ENCODE measurements around the gene ZNF385B.
"Not testable (repeated sequence)": the region's sequence is repeated elsewhere in the genome, so short reads cannot be mapped to it uniquely, and the experiment has no call there.

ZNF385B gene

DNA sequence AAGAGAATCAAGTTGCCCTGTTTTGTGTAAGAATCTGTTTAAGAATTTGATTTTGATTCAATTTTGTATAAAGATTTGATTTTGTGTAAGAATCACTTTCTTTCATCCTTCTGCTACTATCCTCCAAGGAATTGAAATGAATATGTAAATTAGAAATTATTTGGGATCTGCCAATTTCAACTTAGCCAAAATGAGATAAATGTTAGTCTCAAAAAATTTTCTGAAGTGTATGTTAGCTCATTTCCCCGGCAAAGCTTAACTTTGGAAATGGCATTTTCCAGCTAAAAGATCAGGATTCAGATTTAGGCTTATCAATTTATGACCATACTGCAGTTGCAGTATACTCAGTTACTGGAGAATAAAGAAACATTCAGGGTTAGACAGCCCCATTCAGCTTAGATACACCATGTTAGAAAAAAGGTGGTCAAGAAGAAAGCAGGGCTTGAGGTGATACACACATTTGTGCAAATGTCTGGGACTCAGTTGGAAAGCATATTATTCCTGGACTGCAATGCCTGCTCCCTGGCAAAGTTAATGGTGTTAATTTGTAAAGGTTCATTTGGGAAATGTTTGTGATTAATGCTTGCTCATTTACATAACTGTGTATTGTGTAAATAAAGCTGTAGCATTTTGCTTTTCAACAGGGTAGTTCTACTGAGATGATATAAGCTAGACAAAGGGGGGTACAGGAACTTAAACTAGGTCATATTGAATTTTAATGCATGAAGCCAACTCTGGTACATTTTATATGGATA lies 349.0 kb downstream of the ZNF385B start:
- no peak for DNase-seq (ENCODE audit: low read depth, low spot score)

DNA sequence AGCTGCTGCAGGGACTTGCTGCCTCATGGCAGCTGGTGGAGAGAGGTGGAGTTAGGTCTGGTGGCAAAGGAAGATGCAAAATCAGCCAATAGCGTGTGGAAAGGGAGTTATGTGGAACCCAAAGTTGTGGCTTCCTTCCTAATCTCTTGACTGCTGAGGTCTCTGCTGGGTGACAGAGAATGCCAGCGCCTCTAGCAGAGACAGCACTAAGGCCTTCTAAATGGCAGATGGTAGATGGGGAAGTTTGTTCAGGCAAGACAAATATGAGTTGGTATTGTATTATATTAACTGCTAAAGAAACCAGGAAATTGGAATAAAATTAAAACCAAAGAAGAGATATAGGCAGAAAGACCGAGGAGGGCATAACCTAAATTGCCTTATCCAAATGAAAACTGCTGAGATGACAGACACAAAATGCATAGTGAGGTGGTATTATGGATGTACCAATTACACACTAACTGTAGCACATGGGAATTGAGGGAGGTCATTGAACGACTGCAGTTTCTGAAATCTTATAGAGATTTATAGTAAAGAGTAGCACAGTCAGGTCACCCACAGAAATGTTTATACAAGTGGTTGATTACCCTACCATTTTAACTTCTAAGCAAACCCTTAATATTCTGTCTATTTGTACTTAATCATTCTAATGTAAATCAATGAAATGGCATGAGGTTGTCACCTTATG lies 350.2 kb downstream of the ZNF385B start:
- DNase-seq (ENCODE audit: low read depth, low spot score) = no peak

- DNase-seq (ENCODE audit: low read depth, low spot score) = no peak
These were observed 366.1 kb downstream of the ZNF385B start for GRCh38 chr2:179495315-179495714.

- no peak for DNase-seq (ENCODE audit: low read depth, low spot score)
These were observed 372.8 kb downstream of the ZNF385B start for GRCh38 chr2:179488563-179488962.

GRCh38 chr2:179487010-179487731 lies 374.2 kb downstream of the ZNF385B start:
- peak; percentile 9 for DNase-seq (ENCODE audit: low read depth, low spot score)

GRCh38 chr2:179483131-179483530 lies 378.3 kb downstream of the ZNF385B start:
- DNase-seq (ENCODE audit: low read depth, low spot score) = no peak

DNA sequence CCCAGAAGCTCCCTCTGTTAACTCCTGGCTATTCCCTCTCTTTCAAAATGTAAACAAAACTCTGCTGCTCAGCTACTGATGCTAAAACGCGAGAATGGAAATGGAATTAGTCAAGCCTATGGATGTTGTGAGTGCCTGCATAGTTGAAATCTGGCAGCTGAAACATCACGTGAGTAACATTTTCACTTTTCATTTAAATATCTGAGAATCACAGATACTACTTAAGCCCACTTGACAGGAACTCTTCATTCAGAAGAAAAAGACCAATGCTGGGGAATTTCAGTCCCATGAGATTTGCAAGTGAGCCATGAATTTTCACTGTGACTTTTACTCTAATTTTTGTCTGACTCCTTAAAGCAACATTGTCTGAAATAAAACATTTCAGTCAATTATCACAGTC lies 381.5 kb downstream of the ZNF385B start:
- DNase-seq (ENCODE audit: low read depth, low spot score) = no peak

DNA sequence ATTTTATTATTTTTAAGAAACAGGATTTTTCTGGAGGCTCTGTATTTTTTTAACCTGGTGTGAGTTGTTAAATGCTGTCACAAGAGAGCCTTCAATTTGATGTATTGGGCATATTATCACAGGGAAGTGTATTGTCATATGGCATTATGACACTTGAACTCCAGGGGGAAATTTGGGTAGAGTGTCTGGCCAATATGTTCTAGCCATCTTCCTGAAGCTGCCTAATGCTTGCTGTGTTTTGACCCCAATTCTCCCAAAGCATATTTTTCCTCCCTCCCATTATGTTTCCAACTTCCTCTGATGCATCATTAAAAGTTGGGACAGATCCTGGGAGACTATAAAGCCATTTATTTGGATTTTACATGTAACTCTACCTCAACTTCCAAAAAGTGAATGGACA lies 382.6 kb downstream of the ZNF385B start:
- no peak for DNase-seq (ENCODE audit: low read depth, low spot score)

GRCh38 chr2:179470992-179471391 lies 390.4 kb downstream of the ZNF385B start:
- no peak for DNase-seq (ENCODE audit: low read depth, low spot score)

- DNase-seq (ENCODE audit: low read depth, low spot score) = no peak
These were observed 391.3 kb downstream of the ZNF385B start for GRCh38 chr2:179470089-179470488.

DNA sequence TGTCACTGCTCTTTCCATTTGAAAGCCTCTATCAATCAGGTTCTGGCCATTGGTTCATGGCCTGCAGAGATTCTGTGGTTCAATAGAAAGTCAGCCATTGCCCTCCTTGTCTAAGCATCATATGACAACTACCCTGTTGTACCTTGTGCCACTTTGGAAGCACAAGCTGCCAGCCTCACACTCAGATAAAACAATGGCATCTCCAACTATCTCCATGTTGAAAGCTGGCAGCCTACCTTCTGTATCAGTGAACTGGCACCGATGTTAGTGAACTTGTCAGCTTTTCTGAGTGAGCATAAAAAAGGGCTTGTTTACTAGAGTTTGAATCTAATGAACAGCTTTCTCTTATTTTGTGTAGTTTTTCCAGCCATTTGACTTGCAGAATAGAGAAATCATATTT lies 393.5 kb downstream of the ZNF385B start:
- DNase-seq (ENCODE audit: low read depth, low spot score) = no peak

DNA sequence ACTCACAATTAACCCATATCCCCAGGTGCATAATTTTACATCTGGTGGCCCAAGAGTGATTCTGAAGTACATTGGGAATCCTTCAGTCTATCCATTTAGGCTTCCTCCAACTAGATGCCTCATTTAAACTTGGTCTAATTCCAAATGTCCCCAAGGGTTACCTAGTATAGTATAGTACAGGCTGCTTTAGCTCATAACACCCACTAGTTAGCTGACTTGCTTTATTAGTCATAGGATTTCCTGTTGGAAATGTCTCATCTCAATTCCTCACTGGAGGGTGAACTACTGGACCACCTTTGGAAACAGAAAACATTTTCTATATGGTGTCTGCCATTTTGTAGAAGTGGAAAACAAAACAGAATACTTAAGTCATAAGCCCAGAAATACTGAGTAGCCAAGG lies 394.3 kb downstream of the ZNF385B start:
- DNase-seq (ENCODE audit: low read depth, low spot score) = no peak

- no peak for DNase-seq (ENCODE audit: low read depth, low spot score)
These were observed 400.0 kb downstream of the ZNF385B start for GRCh38 chr2:179461420-179461819.

- DNase-seq (ENCODE audit: low read depth, low spot score) = peak; percentile 87
These were observed 401.1 kb downstream of the ZNF385B start for GRCh38 chr2:179460181-179460929.

DNA sequence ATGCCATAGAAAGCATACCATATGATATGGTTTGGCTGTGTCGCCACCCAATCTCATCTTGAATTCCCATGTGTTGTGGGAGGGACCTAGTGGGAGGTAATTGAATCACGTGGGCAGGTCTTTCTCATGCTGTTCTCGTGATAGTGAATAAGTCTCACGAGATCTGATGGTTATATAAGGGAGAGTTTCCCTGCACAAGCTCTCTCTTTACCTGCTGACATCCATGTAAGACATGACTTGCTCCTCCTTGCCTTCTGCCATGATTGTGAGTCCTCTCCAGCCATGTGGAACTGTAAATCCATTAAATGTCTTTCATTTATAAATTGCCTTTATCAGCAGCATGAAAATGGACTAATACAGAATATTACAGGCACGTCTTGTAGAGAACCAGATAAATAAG lies 403.3 kb downstream of the ZNF385B start:
- not testable (repeated sequence) for DNase-seq (ENCODE audit: low read depth, low spot score)

- DNase-seq (ENCODE audit: low read depth, low spot score) = no peak
These were observed 405.6 kb downstream of the ZNF385B start for GRCh38 chr2:179455824-179456223.

- no peak for DNase-seq (ENCODE audit: low read depth, low spot score)
These were observed 406.3 kb downstream of the ZNF385B start for GRCh38 chr2:179455172-179455524.

GRCh38 chr2:179454443-179455171 lies 406.8 kb downstream of the ZNF385B start:
- peak; percentile 77 for DNase-seq (ENCODE audit: low read depth, low spot score)

GRCh38 chr2:179449010-179449409 lies 412.4 kb downstream of the ZNF385B start:
- DNase-seq (ENCODE audit: low read depth, low spot score) = no peak

DNA sequence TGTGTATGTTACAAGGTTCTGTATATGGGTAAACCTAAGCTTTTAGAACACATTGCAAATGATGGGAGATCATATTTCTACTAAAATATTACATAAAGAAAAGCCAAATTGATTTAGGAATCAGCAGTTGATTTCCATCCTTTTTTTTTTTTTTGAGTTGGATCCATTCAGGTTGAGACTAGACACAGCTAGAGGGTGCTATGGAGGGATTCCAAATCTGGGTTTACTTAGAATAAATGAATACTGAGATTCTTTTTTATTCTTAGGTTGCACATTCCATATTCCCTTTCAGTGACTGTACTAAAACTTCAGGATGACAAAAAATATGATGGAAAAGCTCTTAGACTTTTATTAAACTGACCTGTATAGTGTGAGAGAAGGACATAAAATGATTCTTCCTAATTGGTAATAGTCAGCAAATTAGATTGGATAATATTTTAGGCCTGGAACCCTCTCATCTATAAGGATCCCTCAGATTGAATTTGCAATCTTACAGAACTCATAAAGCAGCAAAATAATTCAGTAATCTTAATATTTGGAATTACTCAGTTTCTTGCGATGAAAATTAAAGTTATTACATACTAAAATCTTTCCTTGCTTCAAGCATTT lies 413.5 kb downstream of the ZNF385B start:
- no peak for DNase-seq (ENCODE audit: low read depth, low spot score)

GRCh38 chr2:179447421-179447820 lies 414.0 kb downstream of the ZNF385B start:
- no peak for DNase-seq (ENCODE audit: low read depth, low spot score)

Measured in astrocyte of the hippocampus (primary cell).